HG03469 (cell line): ENCODE results near the gene TROAP.
"Not testable (repeated sequence)": the region's sequence is repeated elsewhere in the genome, so short reads cannot be mapped to it uniquely, and the experiment has no call there.

Experiments
- ATAC-seq: cut with Tn5 transposase; IDR thresholded peaks from one replicate; pipeline ENCODE4 v1.9.1; 2021; ENCODE audit warnings: mild to moderate bottlenecking, moderate library complexity, moderate number of reproducible peaks; ENCODE audit not compliant: unreplicated experiment

The TROAP gene

DNA sequence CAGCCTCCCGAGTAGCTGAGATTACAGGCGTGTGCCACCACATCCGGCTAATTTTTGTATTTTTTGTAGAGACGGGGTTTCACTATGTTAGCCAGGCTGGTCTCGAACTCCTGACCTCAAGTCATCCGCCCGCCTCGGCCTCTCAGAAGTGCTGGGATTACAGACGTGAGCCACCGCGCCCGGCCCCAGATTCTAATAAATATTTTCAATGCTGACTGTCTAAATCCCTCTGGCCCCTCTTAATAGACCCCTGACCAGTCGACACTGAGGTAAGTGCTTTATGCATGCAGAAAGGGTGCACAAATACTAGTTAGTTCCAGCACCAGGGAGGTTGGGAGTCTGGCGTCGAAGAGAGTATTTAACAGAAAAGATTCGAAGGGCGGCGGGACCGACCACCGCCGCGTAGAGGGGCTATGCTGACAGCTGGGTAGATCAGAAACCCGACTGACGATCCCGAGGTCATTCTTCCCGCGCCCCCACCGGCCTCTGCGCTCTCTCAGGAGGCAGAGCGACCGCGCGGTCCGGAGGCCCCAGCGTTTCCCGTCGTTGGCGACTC is 43.1 kb downstream of the TROAP start:
- ATAC-seq = no peak

DNA sequence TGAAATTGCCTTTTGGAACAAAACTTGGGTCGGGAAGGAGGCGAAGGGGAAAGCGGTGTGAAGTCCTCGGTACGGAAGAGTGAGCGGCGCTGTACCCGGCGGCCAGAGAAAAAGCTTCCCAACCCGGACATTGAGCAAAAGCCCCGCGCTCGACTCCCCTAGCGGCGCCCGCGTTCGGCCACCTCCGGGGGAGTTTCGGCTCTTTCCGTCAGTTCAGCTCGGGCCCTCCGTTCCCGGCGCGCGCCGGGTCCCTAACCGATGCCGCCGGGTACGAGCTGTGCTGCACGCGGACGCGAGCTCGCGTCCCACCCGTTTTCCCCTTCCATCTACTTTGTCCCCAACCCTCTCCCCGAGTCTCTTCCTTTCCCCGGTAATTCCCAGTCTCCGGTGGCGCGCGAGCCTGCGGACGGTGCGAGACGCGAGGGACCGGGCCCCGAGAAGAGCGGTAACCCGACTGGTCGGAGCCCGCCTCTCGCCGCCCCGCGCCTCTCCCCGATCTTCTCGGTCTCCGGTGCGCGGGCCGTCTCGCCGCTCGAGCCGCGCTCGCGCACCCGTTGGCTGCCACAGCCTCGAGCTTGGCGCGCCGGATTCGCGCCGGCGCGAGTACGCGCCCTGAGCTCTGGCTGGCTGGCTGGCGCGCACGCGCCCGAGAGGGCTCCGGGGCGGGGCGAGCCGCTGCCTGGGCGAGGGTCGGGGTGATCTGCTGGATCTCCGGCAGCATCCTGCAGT is 43.8 kb downstream of the TROAP start:
- peak; percentile 40 for ATAC-seq

GRCh38 chr12:49367381-49368239 is 44.6 kb downstream of the TROAP start, which contains the start of gene SPATS2:
SPATS2 (plus strand) TSS chr12:49367462; CDS start chr12:49461013, 93,551 bp downstream.
- no peak for ATAC-seq

- no peak for ATAC-seq
Measured at GRCh38 chr12:49368240-49368600, 45.2 kb downstream of the TROAP start.

DNA sequence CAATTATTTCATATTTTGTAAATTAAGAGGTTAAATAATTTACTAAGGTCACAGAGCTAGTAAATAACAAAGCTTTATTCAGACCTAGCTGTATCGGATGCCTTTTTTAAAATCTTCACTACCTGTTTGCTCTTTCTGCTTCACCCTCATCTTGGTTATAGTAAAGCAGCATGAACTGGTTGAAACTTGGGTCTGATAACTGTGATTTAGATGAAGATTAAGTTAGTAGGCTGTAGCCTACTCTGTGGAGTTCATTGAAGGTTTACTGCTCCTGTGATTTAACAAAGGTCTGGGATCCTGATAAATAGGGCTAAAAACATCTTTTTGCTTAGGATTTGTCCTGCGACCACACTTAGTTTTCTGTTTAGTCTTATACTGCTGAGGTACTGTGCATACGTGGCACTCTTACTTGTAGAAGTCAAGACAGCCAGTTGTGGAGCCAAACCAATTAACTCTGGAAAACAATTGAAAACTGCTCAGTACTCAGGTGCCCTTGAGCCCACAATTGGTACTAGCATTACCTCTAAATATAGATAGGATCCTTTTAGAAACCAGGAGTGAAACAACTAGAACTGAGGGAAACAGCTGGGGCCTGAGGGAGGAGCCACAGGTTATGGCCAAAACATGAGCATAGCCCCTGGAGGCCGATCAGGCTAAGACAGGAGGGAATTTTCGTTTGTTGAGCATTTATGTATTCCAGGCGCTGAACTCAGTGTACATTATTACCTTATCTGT is 46.5 kb downstream of the TROAP start:
- peak; percentile 27 for ATAC-seq

GRCh38 chr12:49370539-49370938 is 47.5 kb downstream of the TROAP start:
- no peak for ATAC-seq

- ATAC-seq = no peak
Measured at GRCh38 chr12:49375406-49375805, 52.4 kb downstream of the TROAP start.

DNA sequence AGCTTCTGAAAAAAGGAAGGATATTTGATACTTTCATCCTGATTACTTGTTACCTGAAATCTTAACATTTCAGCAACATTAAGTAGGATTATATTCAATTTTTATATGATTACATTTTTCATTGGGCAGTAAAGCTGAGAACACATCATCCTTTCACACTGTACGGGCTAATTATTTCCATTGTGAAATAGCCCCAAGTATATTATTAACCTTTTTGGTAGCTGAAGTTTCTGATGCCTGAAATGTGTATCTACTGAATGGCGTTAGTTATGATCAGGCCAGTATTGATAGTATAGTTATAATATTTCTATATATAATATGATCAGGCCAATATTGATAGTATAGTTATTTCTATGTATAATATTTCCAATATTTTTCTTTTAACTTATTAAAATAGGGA is 54.3 kb downstream of the TROAP start:
- ATAC-seq = no peak

- ATAC-seq = not testable (repeated sequence)
Measured at GRCh38 chr12:49380184-49380583, 57.1 kb downstream of the TROAP start.
